H1 (cell line): ENCODE measurements around the gene IFIT5. TPM values are rescaled to one million over a fixed set of nuclear protein-coding genes. Genes with fewer than 3 reads are reported as not detected.

Source experiments
- CTCF ChIA-PET: fragments of 300-600 bp; sonication (Branson Sonifier 250); formaldehyde crosslinking; loops from one replicate; lab custom pipeline; 2021; ENCODE audit not compliant: partially characterized antibody; lab: Charles Lee
- POLR2A ChIA-PET: fragments of 300-600 bp; sonication (Branson Sonifier 250); formaldehyde crosslinking; loops from one replicate; lab custom pipeline; 2021; ENCODE audit warnings: inconsistent platforms; ENCODE audit not compliant: partially characterized antibody; lab: Charles Lee
- DNase-seq, 2 experiments: peaks; one replicate each; pipeline versions ENCODE4 v3.0.0 to v3.0.0-alpha.2; 2010 to 2022; ENCODE audit warnings: low spot score in 2 of 2, low read depth in 1 of 2, mixed read lengths in 1 of 2
- FAIRE-seq: peaks from 2 replicates; lab custom pipeline; 2011; peaks lifted over from hg19 to GRCh38; lab: Jason Lieb, UNC
- H2AFZ ChIP-seq: 2 replicates; pipeline ENCODE4 v1.8.1; 2012; ENCODE audit warnings: low read length, inconsistent platforms
- H2AK5ac ChIP-seq: 2 replicates; pipeline ENCODE4 v1.6.1; 2013; ENCODE audit warnings: low read depth, low read length
- H2BK120ac ChIP-seq: replicated peaks from 2 replicates; pipeline ENCODE3; 2013; ENCODE audit warnings: low read depth, low read length, inconsistent platforms
- H2BK12ac ChIP-seq: 2 replicates; pipeline ENCODE4 v1.6.1; 2013; ENCODE audit warnings: low read depth, low read length
- H2BK15ac ChIP-seq: 2 replicates; pipeline ENCODE4 v1.6.1; 2013; ENCODE audit warnings: low read length
- H2BK20ac ChIP-seq: 2 replicates; pipeline ENCODE4 v1.6.1; 2013; ENCODE audit warnings: low read length
- H2BK5ac ChIP-seq: 2 replicates; pipeline ENCODE4 v1.6.1; 2013; ENCODE audit warnings: low read depth, low read length
- H3K14ac ChIP-seq: 2 replicates; pipeline ENCODE4 v1.6.1; 2013; ENCODE audit warnings: inconsistent platforms; ENCODE audit not compliant: insufficient read length
- H3K18ac ChIP-seq: 2 replicates; pipeline ENCODE4 v1.6.1; 2013; ENCODE audit warnings: low read length; ENCODE audit errors: extremely low read depth
- H3K23ac ChIP-seq: 2 replicates; pipeline ENCODE4 v1.6.1; 2013; ENCODE audit warnings: inconsistent platforms; ENCODE audit not compliant: insufficient read length
- H3K23me2 ChIP-seq: 2 replicates; pipeline ENCODE4 v1.6.1; 2013; ENCODE audit warnings: low read depth, low read length
- H3K27ac ChIP-seq: 2 replicates; pipeline ENCODE4 v1.6.1; 2011; ENCODE audit warnings: low read depth, low read length, inconsistent platforms
- H3K27me3 ChIP-seq, 4 experiments: replicated peaks in 1 of 4; 1 replicate in 1 of 4; 2 replicates in 3 of 4; pipeline versions ENCODE4 v1.6.1 to v1.8.1; 2011 to 2013; ENCODE audit warnings: low read length in 3 of 4, mild to moderate bottlenecking in 3 of 4, inconsistent platforms in 2 of 4, mixed read lengths in 2 of 4, moderate library complexity in 1 of 4; ENCODE audit not compliant: control insufficient read depth in 3 of 4, insufficient read depth in 3 of 4; ENCODE audit errors: extremely low read depth in 1 of 4
- H3K36me3 ChIP-seq, 4 experiments: 2 replicates each; pipeline versions ENCODE4 v1.6.1 to v1.8.1; 2011 to 2013; ENCODE audit warnings: mild to moderate bottlenecking in 4 of 4, low read length in 3 of 4, moderate library complexity in 2 of 4, control low read depth in 1 of 4, inconsistent platforms in 1 of 4; ENCODE audit not compliant: insufficient read depth in 4 of 4, control insufficient read depth in 2 of 4
- H3K4ac ChIP-seq: replicated peaks from 2 replicates; pipeline ENCODE3; 2013; ENCODE audit warnings: low read length, low read depth, mixed read lengths, inconsistent platforms; ENCODE audit not compliant: insufficient read length
- H3K4me1 ChIP-seq, 4 experiments: replicated peaks in 1 of 4; 1 replicate in 1 of 4; 2 replicates in 3 of 4; pipeline versions ENCODE4 v1.6.1 to v1.8.1; 2011 to 2013; ENCODE audit warnings: low read length in 3 of 4, inconsistent platforms in 2 of 4, mixed read lengths in 1 of 4; ENCODE audit not compliant: insufficient read depth in 4 of 4, control insufficient read depth in 3 of 4
- H3K4me2 ChIP-seq, 2 experiments: 2 replicates each; pipeline versions ENCODE4 v1.6.1 to v1.8.1; 2011 to 2013; ENCODE audit warnings: low read depth in 2 of 2, low read length in 2 of 2, control low read depth in 1 of 2, inconsistent platforms in 1 of 2, mild to moderate bottlenecking in 1 of 2; ENCODE audit not compliant: insufficient read depth in 1 of 2
- H3K4me3 ChIP-seq, 4 experiments: fragments of 200-600, 300-600 bp in 1 of 4; sonication (generic), shearing (Covaris generic), sonication (Bioruptor Twin) in 1 of 4; 2 replicates each; pipeline versions ENCODE4 v1.5.1 to v1.8.1; 2011 to 2016; ENCODE audit warnings: low read length in 4 of 4, low read depth in 3 of 4, control low read depth in 2 of 4, inconsistent platforms in 2 of 4, mild to moderate bottlenecking in 2 of 4, mixed read lengths in 1 of 4, moderate library complexity in 1 of 4; ENCODE audit not compliant: insufficient read depth in 2 of 4; ENCODE audit errors: extremely low read depth in 1 of 4
- H3K56ac ChIP-seq: replicated peaks from 2 replicates; pipeline ENCODE3; 2013; ENCODE audit warnings: low read depth, mild to moderate bottlenecking, mixed read lengths, low read length, inconsistent platforms; ENCODE audit not compliant: insufficient read length
- H3K79me1 ChIP-seq: 2 replicates; pipeline ENCODE4 v1.6.1; 2013; ENCODE audit warnings: low read depth, low read length, control low read depth
- H3K79me2 ChIP-seq, 2 experiments: 2 replicates each; pipeline versions ENCODE4 v1.6.1 to v1.8.1; 2012 to 2013; ENCODE audit warnings: low read length in 2 of 2, mild to moderate bottlenecking in 2 of 2, inconsistent platforms in 1 of 2; ENCODE audit not compliant: insufficient read depth in 2 of 2, control insufficient read depth in 1 of 2
- H3K9ac ChIP-seq, 4 experiments: replicated peaks in 1 of 4; 1 replicate in 1 of 4; 2 replicates in 3 of 4; pipeline versions ENCODE4 v1.6.1 to v1.8.1; 2011 to 2013; ENCODE audit warnings: low read depth in 3 of 4, low read length in 3 of 4, control low read depth in 2 of 4, mild to moderate bottlenecking in 2 of 4, moderate library complexity in 2 of 4, inconsistent platforms in 1 of 4; ENCODE audit errors: extremely low read depth in 1 of 4
- H3K9me3 ChIP-seq, 2 experiments: 2 replicates each; pipeline versions ENCODE4 v1.6.1 to v1.8.1; 2012 to 2013; ENCODE audit warnings: mild to moderate bottlenecking in 2 of 2, moderate library complexity in 2 of 2, control low read depth in 1 of 2, inconsistent platforms in 1 of 2, low read depth in 1 of 2, low read length in 1 of 2, mixed read lengths in 1 of 2; ENCODE audit not compliant: insufficient read depth in 2 of 2
- H4K20me1 ChIP-seq, 2 experiments: replicated peaks in 1 of 2; 2 replicates each; pipeline versions ENCODE3 to v1.8.1; 2011 to 2013; ENCODE audit warnings: inconsistent platforms in 2 of 2, low read length in 2 of 2, mild to moderate bottlenecking in 1 of 2; ENCODE audit not compliant: insufficient read depth in 2 of 2, control insufficient read depth in 1 of 2
- H4K5ac ChIP-seq: 2 replicates; pipeline ENCODE4 v1.6.1; 2013; ENCODE audit warnings: low read length, low read depth, mixed read lengths, inconsistent platforms; ENCODE audit not compliant: insufficient read length
- H4K8ac ChIP-seq: 2 replicates; pipeline ENCODE4 v1.8.0; 2013; ENCODE audit warnings: mild to moderate bottlenecking, moderate library complexity, low read length, inconsistent platforms; ENCODE audit not compliant: insufficient read depth; ENCODE audit errors: extremely low read depth
- H4K91ac ChIP-seq: replicated peaks from 2 replicates; pipeline ENCODE3; 2013; ENCODE audit warnings: low read length, mixed read lengths, inconsistent platforms; ENCODE audit not compliant: insufficient read length
- ASH2L ChIP-seq: fragments of 200-600, 300-600 bp; sonication (generic); IDR thresholded peaks from one replicate; pipeline ENCODE4 v1.7.1; 2017; ENCODE audit warnings: low read length
- BACH1 ChIP-seq: IDR thresholded peaks from 2 replicates; pipeline ENCODE4 v1.6.1; 2012; ENCODE audit warnings: low read length, improper control_type of control experiment
- BCL11A ChIP-seq, 2 experiments: IDR thresholded peaks; one replicate each; pipeline ENCODE4 v1.6.1; 2011; ENCODE audit warnings: low read depth in 2 of 2, low read length in 2 of 2, mild to moderate bottlenecking in 2 of 2
- CHD1 ChIP-seq: IDR thresholded peaks from 2 replicates; pipeline ENCODE4 v1.6.1; 2012; ENCODE audit warnings: low read depth, low read length, improper control_type of control experiment
- CREB1 ChIP-seq: IDR thresholded peaks from 2 replicates; pipeline ENCODE4 v1.6.1; 2012; ENCODE audit warnings: inconsistent platforms
- CTBP2 ChIP-seq: IDR thresholded peaks from 2 replicates; pipeline ENCODE4 v1.7.0; 2011; ENCODE audit warnings: borderline replicate concordance, mild to moderate bottlenecking, moderate library complexity, mixed read lengths, low read length; ENCODE audit not compliant: insufficient read depth, insufficient read length
- RBBP5 ChIP-seq: IDR thresholded peaks from 2 replicates; pipeline ENCODE4 v1.7.1; 2012; ENCODE audit warnings: low read depth, mild to moderate bottlenecking, inconsistent platforms, low read length, moderate library complexity, borderline replicate concordance
- RNF2 ChIP-seq: fragments of 200-900, 300-1000 bp; sonication (generic); IDR thresholded peaks from 2 replicates; pipeline ENCODE4 v1.7.1; 2016; ENCODE audit warnings: borderline replicate concordance, low read depth, mild to moderate bottlenecking, antibody characterized with exemption, low read length; ENCODE audit not compliant: poor library complexity, severe bottlenecking; ENCODE audit errors: missing control alignments
- SIN3A ChIP-seq, 2 experiments: IDR thresholded peaks in 1 of 2; conservative IDR thresholded peaks in 1 of 2; 2 replicates each; pipeline ENCODE4 v1.6.1; 2011 to 2012; ENCODE audit warnings: low read length in 2 of 2, improper control_type of control experiment in 1 of 2, low read depth in 1 of 2, mild to moderate bottlenecking in 1 of 2
- SRF ChIP-seq: IDR thresholded peaks from 2 replicates; pipeline ENCODE4 v1.6.1; 2011; ENCODE audit warnings: mild to moderate bottlenecking, low read depth, low read length, moderate library complexity
- WGBS, 2 experiments: shearing (Covaris generic) in 1 of 2; methylation state at CpG; one replicate each; pipeline versions ENCODE4 v1.1.6 to v1.1.7; 2013 to 2015; ENCODE audit warnings: low lambda C conversion rate in 2 of 2, mixed read lengths in 2 of 2, inconsistent platforms in 1 of 2, low coverage in 1 of 2, missing lambda C conversion rate in 1 of 2; ENCODE audit not compliant: insufficient replicate concordance in 2 of 2, insufficient coverage in 1 of 2, insufficient read length in 1 of 2; ENCODE audit errors: extremely low coverage in 1 of 2, missing lambda C conversion rate in 1 of 2; 5-methylcytosine and 5-hydroxymethylcytosine counted together
- polyA plus RNA-seq, 7 experiments: library from polyadenylated mRNA; depleted of rRNA in 3 of 7; stranded (reverse) in 5 of 7; unstranded in 2 of 7; fragments of >200 nt in 5 of 7; fragments of 200-250 nt in 2 of 7; gene quantifications; 1 replicate in 5 of 7; 2 replicates in 1 of 7; 4 replicates in 1 of 7; pipeline versions ENCODE4 v1.2.1 to v1.2.3, GENCODE V29; 2011 to 2013; ENCODE audit warnings: missing spikeins in 2 of 7, mixed read lengths in 2 of 7
- total RNA-seq: library from RNA; stranded (reverse); fragmentation: NEBNext Ultra II Directional; extraction: Animal tissue kit (Norgen Biotek cat#: 25700); gene quantifications from 2 replicates; pipeline ENCODE4 v1.2.1, GENCODE V29; 2021
- TF ChIP-seq, protein P1 (sequence below), 3 experiments: IDR thresholded peaks; 1 replicate in 2 of 3; 2 replicates in 1 of 3; pipeline versions ENCODE4 v1.5.1 to v1.6.1; 2011; ENCODE audit warnings: low read length in 3 of 3, mild to moderate bottlenecking in 3 of 3, inconsistent platforms in 2 of 3, low read depth in 1 of 3, moderate library complexity in 1 of 3; ENCODE audit not compliant: insufficient read depth in 1 of 3; ENCODE audit errors: control extremely low read depth in 1 of 3

The IFIT5 gene
- total and polyA plus RNA-seq, 2 of the 8 experiments (the other 6 are each of a cell fraction or from before 2014, with no cell fraction given), result 0.94 to 2.6 TPM

DNA sequence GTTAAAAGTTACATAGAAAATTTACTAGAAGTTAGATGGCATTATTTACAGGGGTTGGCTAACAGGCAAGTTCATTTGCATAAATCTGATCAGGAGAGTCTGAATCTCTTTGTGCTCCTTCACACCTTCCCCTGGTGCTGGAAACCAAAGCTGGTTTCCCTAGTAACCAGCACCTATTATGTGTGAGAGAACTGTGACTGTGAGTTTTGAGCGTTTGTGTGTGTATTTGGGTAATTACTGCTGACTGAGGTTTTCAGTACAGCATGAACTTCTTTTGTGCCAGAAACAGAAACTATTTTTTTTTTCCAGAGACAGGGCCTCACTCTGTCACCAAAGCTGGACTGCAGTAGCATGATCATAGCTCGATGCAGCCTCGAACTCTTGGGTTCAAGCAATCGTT, 46.8 kb upstream of the IFIT5 start:
- Histone ChIP-seq H2BK120ac (no peak overlapping the region), H4K5ac (no peak overlapping the region), H3K23me2 (no peaks in the 10 kb centered on the region; the same call in 1 of the 2 replicates), H2AK5ac (0 out of 2 replicates have a peak overlapping the region, but pooled peaks have one; percentile 4), H3K4me3 (no peak overlapping the region), H2BK20ac (0 out of 2 replicates have a peak overlapping the region, but pooled peaks have one; percentile 6), H2BK12ac (no peak overlapping the region), H2AFZ (no peak overlapping the region), H3K23ac (no peak overlapping the region), H2BK15ac (no peak overlapping the region), H4K8ac (no peak overlapping the region), H3K27me3 (no peaks in the 10 kb centered on the region), H3K56ac (no peak overlapping the region), H3K36me3 (no peaks in the 10 kb centered on the region; a peak in 1 of 8 replicates), H4K91ac (no peak overlapping the region), H3K79me2 (no peaks in the 10 kb centered on the region), H3K79me1 (no peaks in the 10 kb centered on the region), H2BK5ac (no peak overlapping the region), H3K27ac (no peak overlapping the region), H3K4me1 (peaks cover 0 to 6% (median 0%) of the 10 kb centered on the region in 4 experiments; a peak in 1 of 7 replicates), H3K9ac (no peak overlapping the region), H3K9me3 (no peaks in the 10 kb centered on the region), H3K4ac (no peak overlapping the region), H3K4me2 (no peak overlapping the region), H3K18ac (no peak overlapping the region), H3K14ac (no peak overlapping the region), H4K20me1 (no peaks in the 10 kb centered on the region)
- WGBS, 2 experiments, result 83% methylated on average over 4 of the region's 4 CpGs; no CpG with 5 or more reads in 1 of the 2 experiments
- DNase-seq, result no peak
- POLR2A ChIA-PET, result interaction anchor here (0.6 kb wide), 1 partner anchor 114 kb away, joined by 3 read pairs; no protein-coding TSS in a partner anchor
- no peak for FAIRE-seq
- CTCF ChIA-PET, result interaction anchor here (1.2 to 5.4 kb wide), 17 partner anchors 11 to 149 kb away, joined by 3 to 64 read pairs (median 25); partner anchors contain the start of genes IFIT1, IFIT1B, IFIT2 and LIPA
- TF ChIP-seq SIN3A (conservative IDR thresholded peaks at IDR 0.05 in 1 of 2, IDR thresholded peaks at IDR 0.05 in 1 of 2; ENCODE audit: low read depth in 1 of 2, low read length in 2 of 2) (no peak), CREB1 (no peak), CTBP2 (no peak), BCL11A (IDR thresholded peaks at IDR 0.05; ENCODE audit: low read depth in 2 of 2, low read length in 2 of 2) (no peak), CHD1 (no peak), SRF (no peak), RBBP5 (no peak), RNF2 (no peak), BACH1 (no peak), ASH2L (no peak)
- TF ChIP-seq, protein P1, sequence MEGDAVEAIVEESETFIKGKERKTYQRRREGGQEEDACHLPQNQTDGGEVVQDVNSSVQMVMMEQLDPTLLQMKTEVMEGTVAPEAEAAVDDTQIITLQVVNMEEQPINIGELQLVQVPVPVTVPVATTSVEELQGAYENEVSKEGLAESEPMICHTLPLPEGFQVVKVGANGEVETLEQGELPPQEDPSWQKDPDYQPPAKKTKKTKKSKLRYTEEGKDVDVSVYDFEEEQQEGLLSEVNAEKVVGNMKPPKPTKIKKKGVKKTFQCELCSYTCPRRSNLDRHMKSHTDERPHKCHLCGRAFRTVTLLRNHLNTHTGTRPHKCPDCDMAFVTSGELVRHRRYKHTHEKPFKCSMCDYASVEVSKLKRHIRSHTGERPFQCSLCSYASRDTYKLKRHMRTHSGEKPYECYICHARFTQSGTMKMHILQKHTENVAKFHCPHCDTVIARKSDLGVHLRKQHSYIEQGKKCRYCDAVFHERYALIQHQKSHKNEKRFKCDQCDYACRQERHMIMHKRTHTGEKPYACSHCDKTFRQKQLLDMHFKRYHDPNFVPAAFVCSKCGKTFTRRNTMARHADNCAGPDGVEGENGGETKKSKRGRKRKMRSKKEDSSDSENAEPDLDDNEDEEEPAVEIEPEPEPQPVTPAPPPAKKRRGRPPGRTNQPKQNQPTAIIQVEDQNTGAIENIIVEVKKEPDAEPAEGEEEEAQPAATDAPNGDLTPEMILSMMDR (IDR thresholded peaks at IDR 0.05; ENCODE audit: control extremely low read depth in 1 of 3, insufficient read depth in 1 of 3, low read depth in 1 of 3, low read length in 3 of 3), result no peak
